ENCODE measurements around the gene AP2A2.

DNA sequence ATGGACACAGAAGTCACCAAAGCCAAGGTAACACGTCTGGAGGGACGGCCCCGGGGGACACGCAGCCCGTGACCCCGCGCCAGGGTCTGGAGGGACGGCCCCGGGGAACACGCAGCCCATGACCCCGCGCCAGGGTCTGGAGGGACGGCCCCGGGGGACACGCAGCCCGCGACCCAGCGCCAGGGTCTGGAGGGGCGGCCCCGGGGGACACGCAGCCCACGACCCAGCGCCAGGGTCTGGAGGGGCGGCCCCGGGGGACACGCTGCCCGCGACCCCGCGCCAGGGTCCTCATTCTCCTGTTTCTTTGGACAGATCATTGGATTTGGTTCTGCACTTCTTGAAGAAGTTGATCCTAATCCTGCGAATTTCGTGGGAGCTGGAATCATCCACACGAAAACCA is 83.7 kb downstream of the AP2A2 start:
- TF ChIP-seq POLR2A (IDR thresholded peaks at IDR 0.05): no peak
- TF ChIP-seq, protein P1, sequence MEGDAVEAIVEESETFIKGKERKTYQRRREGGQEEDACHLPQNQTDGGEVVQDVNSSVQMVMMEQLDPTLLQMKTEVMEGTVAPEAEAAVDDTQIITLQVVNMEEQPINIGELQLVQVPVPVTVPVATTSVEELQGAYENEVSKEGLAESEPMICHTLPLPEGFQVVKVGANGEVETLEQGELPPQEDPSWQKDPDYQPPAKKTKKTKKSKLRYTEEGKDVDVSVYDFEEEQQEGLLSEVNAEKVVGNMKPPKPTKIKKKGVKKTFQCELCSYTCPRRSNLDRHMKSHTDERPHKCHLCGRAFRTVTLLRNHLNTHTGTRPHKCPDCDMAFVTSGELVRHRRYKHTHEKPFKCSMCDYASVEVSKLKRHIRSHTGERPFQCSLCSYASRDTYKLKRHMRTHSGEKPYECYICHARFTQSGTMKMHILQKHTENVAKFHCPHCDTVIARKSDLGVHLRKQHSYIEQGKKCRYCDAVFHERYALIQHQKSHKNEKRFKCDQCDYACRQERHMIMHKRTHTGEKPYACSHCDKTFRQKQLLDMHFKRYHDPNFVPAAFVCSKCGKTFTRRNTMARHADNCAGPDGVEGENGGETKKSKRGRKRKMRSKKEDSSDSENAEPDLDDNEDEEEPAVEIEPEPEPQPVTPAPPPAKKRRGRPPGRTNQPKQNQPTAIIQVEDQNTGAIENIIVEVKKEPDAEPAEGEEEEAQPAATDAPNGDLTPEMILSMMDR (IDR thresholded peaks at IDR 0.05): no peak

All from prostate gland (tissue), 2 donors.